DOHH2 (cell line): ENCODE data around the gene PNMA6A.
"Not testable (repeated sequence)": the region's sequence is repeated elsewhere in the genome, so short reads cannot be mapped to it uniquely, and the experiment has no call there.

Experiments used
- H3F3A ChIP-seq: fragments of 200-600 bp; sonication (generic), shearing (Covaris generic); 2 replicates; pipeline ENCODE4 v1.6.0; 2016; ENCODE audit warnings: antibody characterized with exemption, mild to moderate bottlenecking; ENCODE audit not compliant: control insufficient read depth, insufficient read depth
- H3K27ac ChIP-seq: fragments of 200-600 bp; sonication (generic); 2 replicates; pipeline ENCODE4 v1.5.1; 2014; ENCODE audit warnings: low read depth, mild to moderate bottlenecking, low read length, moderate library complexity
- H3K27me3 ChIP-seq: fragments of 200-600 bp; sonication (generic); 2 replicates; pipeline ENCODE4 v1.6.1; 2014; ENCODE audit warnings: mild to moderate bottlenecking, low read length, mixed read lengths; ENCODE audit not compliant: control insufficient read depth
- H3K36me3 ChIP-seq: fragments of 200-600 bp; sonication (generic); 2 replicates; pipeline ENCODE4 v1.6.1; 2014; ENCODE audit warnings: mild to moderate bottlenecking, low read length, moderate library complexity, mixed read lengths; ENCODE audit not compliant: control insufficient read depth
- H3K4me1 ChIP-seq: fragments of 200-600 bp; sonication (generic); 2 replicates; pipeline ENCODE4 v1.6.1; 2014; ENCODE audit warnings: mild to moderate bottlenecking, low read length, mixed read lengths; ENCODE audit not compliant: control insufficient read depth
- H3K4me2 ChIP-seq: fragments of 200-600 bp; sonication (generic); 2 replicates; pipeline ENCODE4 v1.6.0; 2014; ENCODE audit warnings: mild to moderate bottlenecking, low read length, moderate library complexity
- H3K4me3 ChIP-seq: fragments of 200-600 bp; sonication (generic); 2 replicates; pipeline ENCODE4 v1.5.1; 2014; ENCODE audit warnings: mild to moderate bottlenecking, low read length, mixed read lengths
- H3K79me2 ChIP-seq: fragments of 200-600 bp; sonication (generic); 2 replicates; pipeline ENCODE4 v1.6.1; 2014; ENCODE audit warnings: mild to moderate bottlenecking, low read length, mixed read lengths; ENCODE audit not compliant: control insufficient read depth
- H3K9me2 ChIP-seq: fragments of 200-600 bp; sonication (generic); replicated peaks from 2 replicates; pipeline ENCODE4 v1.6.1; 2014; ENCODE audit warnings: mild to moderate bottlenecking, low read length, mixed read lengths; ENCODE audit not compliant: control insufficient read depth
- H3K9me3 ChIP-seq: fragments of 200-600 bp; sonication (generic); 2 replicates; pipeline ENCODE4 v1.6.1; 2014; ENCODE audit warnings: antibody characterized with exemption, low read length, mixed read lengths; ENCODE audit not compliant: control insufficient read depth, insufficient read depth
- H4K20me1 ChIP-seq: fragments of 200-600 bp; sonication (generic); 2 replicates; pipeline ENCODE4 v1.6.0; 2014; ENCODE audit warnings: low read depth, mild to moderate bottlenecking, antibody characterized with exemption, low read length, moderate library complexity; ENCODE audit not compliant: control insufficient read depth, insufficient read depth
- EZH2phosphoT487 ChIP-seq: fragments of 200-600 bp; sonication (generic); IDR thresholded peaks from 2 replicates; pipeline ENCODE4 v1.6.1; 2017; ENCODE audit warnings: borderline replicate concordance, mild to moderate bottlenecking, antibody characterized with exemption, low read length, moderate library complexity, mixed read lengths
- TF ChIP-seq, protein P1 (sequence below): fragments of 200-600 bp; sonication (generic); IDR thresholded peaks from one replicate; pipeline ENCODE4 v1.5.1; 2014; ENCODE audit warnings: antibody characterized with exemption, mild to moderate bottlenecking, low read depth, low read length; ENCODE audit not compliant: poor library complexity, severe bottlenecking

The PNMA6A gene

DNA sequence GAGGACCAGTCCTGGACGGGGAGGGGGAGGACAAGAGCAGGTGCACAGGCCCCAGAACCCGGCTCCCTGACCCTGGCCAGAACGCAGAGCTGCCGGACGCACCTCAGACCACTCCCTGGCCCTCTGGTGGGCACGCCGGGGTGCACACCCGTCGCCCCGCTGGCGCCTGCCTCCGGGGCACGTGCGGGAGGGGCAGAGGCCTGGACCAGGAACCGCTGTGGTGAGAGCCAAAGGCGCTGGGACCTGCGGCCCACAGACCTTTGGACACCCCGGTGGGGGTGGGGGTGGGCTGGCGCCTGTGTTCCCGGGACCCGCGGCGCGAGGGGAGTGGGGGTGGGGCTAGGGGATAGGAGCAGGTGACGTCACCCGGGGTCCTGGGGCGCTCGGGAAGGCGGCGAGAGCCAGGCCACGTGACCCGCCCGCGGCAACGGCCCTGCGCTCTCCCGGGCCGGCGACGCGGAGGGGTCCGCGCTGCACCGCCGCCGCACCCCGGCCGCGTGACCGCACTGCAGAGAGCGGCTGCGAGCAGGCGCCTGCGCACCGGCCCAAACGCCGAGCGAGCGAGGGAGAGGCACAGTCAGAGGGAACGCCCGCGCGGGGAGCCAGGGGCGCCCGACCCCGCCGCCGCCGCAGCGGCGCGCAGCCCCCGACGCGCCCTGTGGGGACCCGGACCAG is at the start of gene PNMA6A:
TSS of gene PNMA6A (plus strand) at position 546 of the 675 bp plus-strand sequence. CDS start 609 bp downstream, outside the sequence.
- H3K9me3 ChIP-seq, H3K4me2 ChIP-seq, H3K9me2 ChIP-seq, H3K36me3 ChIP-seq, H3F3A ChIP-seq, H3K4me3 ChIP-seq, H3K27me3 ChIP-seq, H3K27ac ChIP-seq, H3K4me1 ChIP-seq, H4K20me1 ChIP-seq, H3K79me2 ChIP-seq: not testable (repeated sequence)

GRCh38 chrX:153026501-153026900 is 45.8 kb upstream of the PNMA6A start:
- H3K4me2 ChIP-seq, H3K27ac ChIP-seq, H3K9me3 ChIP-seq, H4K20me1 ChIP-seq, H3K79me2 ChIP-seq, H3K27me3 ChIP-seq, H3K4me1 ChIP-seq, H3K4me3 ChIP-seq, H3K36me3 ChIP-seq, H3K9me2 ChIP-seq, H3F3A ChIP-seq: not testable (repeated sequence)

- not testable (repeated sequence) for H3F3A ChIP-seq, H3K4me3 ChIP-seq, H3K4me2 ChIP-seq, H3K9me3 ChIP-seq, H3K4me1 ChIP-seq, H3K27ac ChIP-seq, H3K79me2 ChIP-seq, H4K20me1 ChIP-seq, H3K9me2 ChIP-seq, H3K36me3 ChIP-seq, H3K27me3 ChIP-seq
Measured at GRCh38 chrX:153028487-153028886, 43.8 kb upstream of the PNMA6A start.

DNA sequence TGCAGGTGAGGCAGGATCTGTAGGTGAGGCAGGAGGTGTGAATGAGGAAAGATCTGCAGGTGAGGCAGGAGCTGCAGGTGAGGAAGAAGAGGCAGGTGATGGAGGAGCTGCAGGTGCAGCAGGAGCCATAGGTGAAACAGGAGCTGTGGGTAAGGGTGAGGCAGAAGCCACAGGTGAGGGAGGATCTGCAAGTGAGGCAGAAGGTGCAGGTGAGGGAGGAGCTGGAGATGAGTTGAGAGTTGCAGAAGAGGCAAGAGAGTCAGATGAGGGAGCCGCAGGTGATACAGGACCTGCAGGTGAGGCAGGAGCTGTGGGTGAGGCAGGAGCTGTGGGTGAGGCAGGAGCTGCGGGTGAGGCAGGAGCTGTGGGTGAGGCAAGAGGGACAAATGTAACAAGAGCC is 43.1 kb upstream of the PNMA6A start:
- Histone ChIP-seq H3K4me1 (peaks cover 6% of the 10 kb centered on the region), H3K9me3 (no peaks in the 10 kb centered on the region), H3K36me3 (no peaks in the 10 kb centered on the region), H3K9me2 (no peaks in the 10 kb centered on the region), H3K27me3 (no peaks in the 10 kb centered on the region), H3K4me2 (no peak overlapping the region), H3K4me3 (no peak overlapping the region), H3F3A (no peaks in the 10 kb centered on the region), H3K79me2 (no peaks in the 10 kb centered on the region), H4K20me1 (no peaks in the 10 kb centered on the region), H3K27ac (no peak overlapping the region)
- no peak for TF ChIP-seq EZH2phosphoT487
- TF ChIP-seq, protein P1, sequence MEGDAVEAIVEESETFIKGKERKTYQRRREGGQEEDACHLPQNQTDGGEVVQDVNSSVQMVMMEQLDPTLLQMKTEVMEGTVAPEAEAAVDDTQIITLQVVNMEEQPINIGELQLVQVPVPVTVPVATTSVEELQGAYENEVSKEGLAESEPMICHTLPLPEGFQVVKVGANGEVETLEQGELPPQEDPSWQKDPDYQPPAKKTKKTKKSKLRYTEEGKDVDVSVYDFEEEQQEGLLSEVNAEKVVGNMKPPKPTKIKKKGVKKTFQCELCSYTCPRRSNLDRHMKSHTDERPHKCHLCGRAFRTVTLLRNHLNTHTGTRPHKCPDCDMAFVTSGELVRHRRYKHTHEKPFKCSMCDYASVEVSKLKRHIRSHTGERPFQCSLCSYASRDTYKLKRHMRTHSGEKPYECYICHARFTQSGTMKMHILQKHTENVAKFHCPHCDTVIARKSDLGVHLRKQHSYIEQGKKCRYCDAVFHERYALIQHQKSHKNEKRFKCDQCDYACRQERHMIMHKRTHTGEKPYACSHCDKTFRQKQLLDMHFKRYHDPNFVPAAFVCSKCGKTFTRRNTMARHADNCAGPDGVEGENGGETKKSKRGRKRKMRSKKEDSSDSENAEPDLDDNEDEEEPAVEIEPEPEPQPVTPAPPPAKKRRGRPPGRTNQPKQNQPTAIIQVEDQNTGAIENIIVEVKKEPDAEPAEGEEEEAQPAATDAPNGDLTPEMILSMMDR, result no peak

GRCh38 chrX:153029875-153030274 is 42.4 kb upstream of the PNMA6A start:
- Histone ChIP-seq H3K27me3 (no peaks in the 10 kb centered on the region), H3K9me3 (no peaks in the 10 kb centered on the region), H3K36me3 (no peaks in the 10 kb centered on the region), H3F3A (no peaks in the 10 kb centered on the region), H3K4me3 (no peak overlapping the region), H3K4me1 (peaks cover 6% of the 10 kb centered on the region), H4K20me1 (no peaks in the 10 kb centered on the region), H3K79me2 (no peaks in the 10 kb centered on the region), H3K4me2 (no peak overlapping the region), H3K27ac (no peak overlapping the region), H3K9me2 (no peaks in the 10 kb centered on the region)
- TF ChIP-seq EZH2phosphoT487, result no peak
- TF ChIP-seq, protein P1, result no peak
